Measurements from ENCODE around the gene RNASEH2B.
A peak's percentile ranks its signal among the peaks of the same experiment; 100 is the strongest.

The RNASEH2B gene

GRCh38 chr13:50909605-50910484, at the start of gene RNASEH2B:
TSS of gene RNASEH2B (plus strand) at chr13:50909791. CDS start at chr13:50910077, 286 bp downstream.
- peak; percentile 69 for DNase-seq

- DNase-seq = no peak
Measured at GRCh38 chr13:50864492-50864891, 45.1 kb upstream of the RNASEH2B start.

GRCh38 chr13:50866817-50867636, 42.6 kb upstream of the RNASEH2B start:
- DNase-seq = no peak

GRCh38 chr13:50867637-50867945, 42.0 kb upstream of the RNASEH2B start:
- no peak for DNase-seq

GRCh38 chr13:50871405-50871804, 38.2 kb upstream of the RNASEH2B start:
- no peak for DNase-seq

- peak; percentile 53 for DNase-seq
Measured at GRCh38 chr13:50873467-50873866, 36.1 kb upstream of the RNASEH2B start.

GRCh38 chr13:50873991-50874390, 35.6 kb upstream of the RNASEH2B start:
- DNase-seq = no peak

- no peak for DNase-seq
Measured at GRCh38 chr13:50882816-50883435, 26.7 kb upstream of the RNASEH2B start.

GRCh38 chr13:50883728-50884127, 25.9 kb upstream of the RNASEH2B start:
- DNase-seq = no peak

- DNase-seq = no peak
Measured at GRCh38 chr13:50884265-50884664, 25.3 kb upstream of the RNASEH2B start.

GRCh38 chr13:50887151-50887550, 22.4 kb upstream of the RNASEH2B start:
- no peak for DNase-seq

- DNase-seq = no peak
Measured at GRCh38 chr13:50888362-50888761, 21.2 kb upstream of the RNASEH2B start.

- no peak for DNase-seq
Measured at GRCh38 chr13:50889317-50889716, 20.3 kb upstream of the RNASEH2B start.

- no peak for DNase-seq
Measured at GRCh38 chr13:50891206-50891605, 18.4 kb upstream of the RNASEH2B start.

- no peak for DNase-seq
Measured at GRCh38 chr13:50892210-50892944, 17.2 kb upstream of the RNASEH2B start.

- peak; percentile 54 for DNase-seq
Measured at GRCh38 chr13:50893211-50893852, 16.3 kb upstream of the RNASEH2B start.

- DNase-seq = no peak
Measured at GRCh38 chr13:50894012-50894411, 15.6 kb upstream of the RNASEH2B start.

- no peak for DNase-seq
Measured at GRCh38 chr13:50894504-50894903, 15.1 kb upstream of the RNASEH2B start.

GRCh38 chr13:50898338-50898737, 11.3 kb upstream of the RNASEH2B start:
- no peak for DNase-seq

- no peak for DNase-seq
Measured at GRCh38 chr13:50901701-50902100, 7.9 kb upstream of the RNASEH2B start.

- no peak for DNase-seq
Measured at GRCh38 chr13:50905256-50905655, 4.3 kb upstream of the RNASEH2B start.

- no peak for DNase-seq
Measured at GRCh38 chr13:50907781-50908180, 1.8 kb upstream of the RNASEH2B start.
